T-helper 2 cell treated with Interferon-gamma antibody and Interleukin-4, amounts not matched to agents 100 ng/mL and 5 ng/mL, for 36 hours (primary cell): ENCODE data around the gene TAOK1. TPM values are rescaled to one million over a fixed set of nuclear protein-coding genes. Genes with fewer than 3 reads are reported as not detected.
"Not testable (repeated sequence)": the region's sequence is repeated elsewhere in the genome, so short reads cannot be mapped to it uniquely, and the experiment has no call there.

ENCODE experiments used
- intact Hi-C: fragments of 100-400 bp; cut with micrococcal nuclease; formaldehyde crosslinking; loops from one replicate; pipeline ENCODE4 v1.15.1; 2023
- total RNA-seq: library from RNA; stranded (reverse); gene quantifications from 2 replicates; pipeline ENCODE4 v1.2.3, GENCODE V29; 2022

Gene TAOK1
- total RNA-seq: 49.3 and 52.3 TPM in 2 replicates

- intact Hi-C loops: loop anchor here (1.0 to 5.0 kb wide), 5 partner anchors 98 to 438 kb away; partner anchors contain the start of genes NUFIP2, PHF12 and TP53I13
These were observed at the start of gene TAOK1 for GRCh38 chr17:29389982-29390850. TSS of gene TAOK1 (plus strand) at chr17:29390363. CDS start at chr17:29451549, 61,186 bp downstream.

- intact Hi-C loops: no loop called here
These were observed 48.4 kb upstream of the TAOK1 start for GRCh38 chr17:29341726-29342125.

GRCh38 chr17:29342158-29342765 lies 47.9 kb upstream of the TAOK1 start:
- intact Hi-C loops: no loop called here

- intact Hi-C loops: no loop called here
These were observed 45.8 kb upstream of the TAOK1 start for GRCh38 chr17:29344201-29344856.

- intact Hi-C loops: no loop called here
These were observed 45.1 kb upstream of the TAOK1 start for GRCh38 chr17:29345066-29345465.

- intact Hi-C loops: not testable (repeated sequence)
These were observed 44.7 kb upstream of the TAOK1 start for GRCh38 chr17:29345470-29345869.

GRCh38 chr17:29346462-29346861 lies 43.7 kb upstream of the TAOK1 start:
- intact Hi-C loops: no loop called here

- intact Hi-C loops: no loop called here
These were observed 42.1 kb upstream of the TAOK1 start for GRCh38 chr17:29347831-29348629.

GRCh38 chr17:29349409-29349808 lies 40.8 kb upstream of the TAOK1 start:
- intact Hi-C loops: no loop called here

- intact Hi-C loops: no loop called here
These were observed 38.0 kb upstream of the TAOK1 start for GRCh38 chr17:29352146-29352545.

- intact Hi-C loops: no loop called here
These were observed 32.9 kb upstream of the TAOK1 start for GRCh38 chr17:29357232-29357631.

GRCh38 chr17:29357821-29358232 lies 32.3 kb upstream of the TAOK1 start:
- intact Hi-C loops: no loop called here

- intact Hi-C loops: no loop called here
These were observed 31.7 kb upstream of the TAOK1 start for GRCh38 chr17:29358416-29358815.

GRCh38 chr17:29359777-29360176 lies 30.4 kb upstream of the TAOK1 start:
- intact Hi-C loops: no loop called here

- intact Hi-C loops: no loop called here
These were observed 26.4 kb upstream of the TAOK1 start for GRCh38 chr17:29363716-29364115.

- intact Hi-C loops: no loop called here
These were observed 25.5 kb upstream of the TAOK1 start for GRCh38 chr17:29364691-29365090.

- intact Hi-C loops: no loop called here
These were observed 22.0 kb upstream of the TAOK1 start for GRCh38 chr17:29368161-29368560.

- intact Hi-C loops: no loop called here
These were observed 21.2 kb upstream of the TAOK1 start for GRCh38 chr17:29368926-29369325.

GRCh38 chr17:29369831-29370735 lies 20.1 kb upstream of the TAOK1 start:
- intact Hi-C loops: loop anchor here (1.0 kb wide), 1 partner anchor 167 kb away; no protein-coding TSS in a partner anchor

GRCh38 chr17:29376667-29377270 lies 13.4 kb upstream of the TAOK1 start:
- intact Hi-C loops: no loop called here
